ENCODE results near the gene MED14. TPM values are rescaled to one million over a fixed set of nuclear protein-coding genes. Genes with fewer than 3 reads are reported as not detected.

Gene MED14
- total RNA-seq, 1 donor from 2014 or later, result 57.6 TPM

DNA sequence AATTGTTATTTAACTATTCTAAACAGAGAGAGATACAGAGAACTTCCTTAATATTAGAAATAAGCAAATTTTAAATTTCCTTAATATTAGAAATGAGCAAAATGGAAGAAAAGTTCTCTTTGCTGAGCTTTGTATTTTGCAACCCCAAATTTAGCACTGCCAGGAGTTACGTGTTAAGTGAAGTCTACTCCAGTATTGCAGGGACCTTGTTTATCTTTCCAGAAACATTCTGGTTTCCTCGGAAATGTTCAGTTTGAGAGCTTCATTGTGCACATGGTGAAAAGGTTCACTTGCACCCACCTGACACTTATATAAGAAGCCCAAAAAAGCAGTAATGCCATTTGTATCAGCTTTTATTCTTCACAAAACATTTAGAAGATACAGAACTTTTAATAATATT lies 81.8 kb downstream of the MED14 start:
- no peak overlapping the region for H3K4me3 Mint-ChIP-seq (ENCODE audit: unreplicated experiment)
- no peaks in the 10 kb centered on the region for H3K27me3 Mint-ChIP-seq (ENCODE audit: unreplicated experiment)
- TF ChIP-seq, protein P1, sequence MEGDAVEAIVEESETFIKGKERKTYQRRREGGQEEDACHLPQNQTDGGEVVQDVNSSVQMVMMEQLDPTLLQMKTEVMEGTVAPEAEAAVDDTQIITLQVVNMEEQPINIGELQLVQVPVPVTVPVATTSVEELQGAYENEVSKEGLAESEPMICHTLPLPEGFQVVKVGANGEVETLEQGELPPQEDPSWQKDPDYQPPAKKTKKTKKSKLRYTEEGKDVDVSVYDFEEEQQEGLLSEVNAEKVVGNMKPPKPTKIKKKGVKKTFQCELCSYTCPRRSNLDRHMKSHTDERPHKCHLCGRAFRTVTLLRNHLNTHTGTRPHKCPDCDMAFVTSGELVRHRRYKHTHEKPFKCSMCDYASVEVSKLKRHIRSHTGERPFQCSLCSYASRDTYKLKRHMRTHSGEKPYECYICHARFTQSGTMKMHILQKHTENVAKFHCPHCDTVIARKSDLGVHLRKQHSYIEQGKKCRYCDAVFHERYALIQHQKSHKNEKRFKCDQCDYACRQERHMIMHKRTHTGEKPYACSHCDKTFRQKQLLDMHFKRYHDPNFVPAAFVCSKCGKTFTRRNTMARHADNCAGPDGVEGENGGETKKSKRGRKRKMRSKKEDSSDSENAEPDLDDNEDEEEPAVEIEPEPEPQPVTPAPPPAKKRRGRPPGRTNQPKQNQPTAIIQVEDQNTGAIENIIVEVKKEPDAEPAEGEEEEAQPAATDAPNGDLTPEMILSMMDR (IDR thresholded peaks at IDR 0.05; ENCODE audit: unreplicated experiment), result no peak
- H3K9me3 Mint-ChIP-seq (ENCODE audit: unreplicated experiment), result no peaks in the 10 kb centered on the region
- H3K36me3 Mint-ChIP-seq (ENCODE audit: low read depth, unreplicated experiment), result peaks cover 7% of the 10 kb centered on the region
- no peak for DNase-seq (ENCODE audit: low spot score)
- no peaks in the 10 kb centered on the region for H3K4me1 Mint-ChIP-seq (ENCODE audit: unreplicated experiment)
- H3K27ac Mint-ChIP-seq (ENCODE audit: unreplicated experiment), result no peak overlapping the region

DNA sequence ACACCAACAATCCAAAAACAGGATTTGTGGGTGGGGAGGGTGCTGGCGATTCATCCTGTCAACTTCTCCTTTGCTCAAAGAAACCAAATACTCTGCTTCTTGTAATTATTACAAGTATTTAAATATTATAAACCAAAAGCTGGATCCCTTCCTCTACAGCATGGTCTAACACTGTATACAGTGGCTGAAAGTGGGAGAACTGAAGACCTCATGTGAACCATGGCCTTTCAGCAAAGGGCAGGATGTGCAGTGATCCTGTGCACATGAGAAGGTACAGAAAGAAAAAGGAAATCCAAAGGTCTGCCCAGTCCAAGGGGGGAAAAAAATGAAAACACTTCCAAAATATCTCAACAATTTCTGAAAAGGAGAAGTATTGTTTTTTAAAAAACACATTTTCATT lies 82.7 kb downstream of the MED14 start:
- Mint-ChIP-seq H3K9me3 (ENCODE audit: unreplicated experiment) (no peaks in the 10 kb centered on the region), H3K27ac (ENCODE audit: unreplicated experiment) (no peak overlapping the region), H3K27me3 (ENCODE audit: unreplicated experiment) (no peaks in the 10 kb centered on the region), H3K4me1 (ENCODE audit: unreplicated experiment) (no peaks in the 10 kb centered on the region), H3K36me3 (ENCODE audit: low read depth, unreplicated experiment) (peaks cover 7% of the 10 kb centered on the region), H3K4me3 (ENCODE audit: unreplicated experiment) (no peak overlapping the region)
- DNase-seq (ENCODE audit: low spot score), result no peak
- TF ChIP-seq, protein P1 (IDR thresholded peaks at IDR 0.05; ENCODE audit: unreplicated experiment), result no peak

DNA sequence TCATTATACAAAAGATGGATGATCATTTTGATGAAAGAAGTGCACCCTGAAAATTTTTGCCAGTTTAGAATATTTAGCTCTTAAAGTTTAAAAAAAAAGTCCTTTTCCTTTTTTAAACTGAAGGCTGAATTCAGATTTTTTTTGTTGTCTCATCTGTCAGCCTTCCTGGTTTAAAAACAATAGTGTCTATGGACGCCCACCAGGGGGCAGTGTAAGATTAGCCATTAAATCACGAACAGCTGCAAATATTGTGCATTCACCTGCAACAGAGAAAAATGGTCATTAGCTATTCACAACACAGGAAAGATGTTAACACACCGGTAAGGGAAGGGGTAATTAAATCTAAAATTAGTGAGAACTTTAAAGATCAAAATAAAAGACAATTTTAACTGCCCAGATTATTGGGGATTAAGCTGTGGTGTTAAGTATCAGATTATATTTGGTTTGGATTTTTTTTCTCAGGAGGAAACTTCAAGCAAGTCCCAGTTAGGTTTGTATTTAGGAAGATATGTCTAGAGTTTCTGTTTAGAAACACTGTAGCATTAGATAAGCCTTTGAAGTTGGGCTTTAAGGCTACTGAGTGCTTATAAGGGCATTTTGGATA lies 83.6 kb downstream of the MED14 start:
- Mint-ChIP-seq H3K27me3 (ENCODE audit: unreplicated experiment) (no peaks in the 10 kb centered on the region), H3K9me3 (ENCODE audit: unreplicated experiment) (no peaks in the 10 kb centered on the region), H3K36me3 (ENCODE audit: low read depth, unreplicated experiment) (peaks cover 7% of the 10 kb centered on the region), H3K27ac (ENCODE audit: unreplicated experiment) (no peak overlapping the region), H3K4me3 (ENCODE audit: unreplicated experiment) (no peak overlapping the region), H3K4me1 (ENCODE audit: unreplicated experiment) (peaks cover 1% of the 10 kb centered on the region)
- TF ChIP-seq, protein P1 (IDR thresholded peaks at IDR 0.05; ENCODE audit: unreplicated experiment), result peak; percentile 72
- DNase-seq (ENCODE audit: low spot score), result peak; percentile 53

DNA sequence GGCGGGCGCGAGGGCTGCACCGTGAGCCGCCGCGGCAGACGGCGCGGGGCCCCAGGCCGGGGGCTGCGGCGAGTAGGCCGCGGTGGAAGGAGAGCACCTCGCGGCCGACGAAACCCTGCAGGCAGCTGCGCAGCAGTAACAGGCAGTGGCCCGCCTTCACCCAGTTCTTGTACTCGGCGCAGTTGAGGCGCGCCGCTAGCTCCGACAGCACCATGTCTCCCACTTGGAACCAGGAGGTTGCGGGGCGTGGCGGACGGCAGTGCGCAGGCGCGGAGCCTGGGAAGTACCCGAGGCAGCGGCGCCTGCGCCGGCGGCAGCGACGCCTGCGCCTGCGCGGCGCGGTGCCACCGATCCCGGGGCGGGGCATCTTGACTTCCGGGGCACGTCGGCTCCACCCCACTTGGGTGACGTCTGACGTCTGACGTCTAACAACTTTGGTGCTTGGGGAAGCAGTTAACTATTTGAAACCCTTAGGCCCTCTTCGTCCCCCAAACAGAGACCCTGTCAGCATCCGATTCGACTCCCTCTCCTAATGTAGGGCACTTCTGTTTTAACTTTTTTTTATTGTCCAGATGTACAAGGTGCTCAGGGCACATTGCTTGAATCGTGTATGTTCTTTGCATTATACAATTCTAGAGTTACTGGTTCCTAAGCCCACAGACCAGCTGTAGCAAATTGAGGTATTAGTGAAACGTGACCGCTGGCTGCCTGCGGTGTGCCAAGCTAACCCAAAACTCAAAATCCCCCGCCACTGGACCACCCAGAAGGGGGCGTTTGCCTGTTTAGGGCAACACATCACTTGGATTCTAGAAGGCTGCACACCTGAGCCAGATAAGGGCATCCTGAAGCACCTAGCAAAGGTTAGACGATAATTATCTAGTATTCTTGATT lies 87.8 kb downstream of the MED14 start, which contains the start of gene CXorf38:
CXorf38 (minus strand) TSS at position 255 of the 891 bp plus-strand sequence; CDS start at position 214, 41 bp downstream.
- H3K4me3 Mint-ChIP-seq (ENCODE audit: unreplicated experiment), result peak within 1 kb of the TSS; percentile 97

More for the DNA sequence above, 87.8 kb downstream of the MED14 start, which contains the start of gene CXorf38:
- peak; percentile 84 for DNase-seq (ENCODE audit: low spot score)
- TF ChIP-seq, protein P1 (IDR thresholded peaks at IDR 0.05; ENCODE audit: unreplicated experiment), result no peak
- Mint-ChIP-seq H3K27me3 (ENCODE audit: unreplicated experiment) (peaks cover 3% of the 10 kb centered on the region), H3K4me1 (ENCODE audit: unreplicated experiment) (peaks cover 17% of the 10 kb centered on the region), H3K27ac (ENCODE audit: unreplicated experiment) (peak within 1 kb of the TSS; percentile 91), H3K9me3 (ENCODE audit: unreplicated experiment) (no peaks in the 10 kb centered on the region), H3K36me3 (ENCODE audit: low read depth, unreplicated experiment) (peaks cover 9% of the 10 kb centered on the region)
